ENCODE data around the gene VPS72. TPM values are rescaled to one million over a fixed set of nuclear protein-coding genes. Genes with fewer than 3 reads are reported as not detected.

The VPS72 gene
- total and polyA plus RNA-seq, 2 of the 13 experiments (the other 11 are each of a cell fraction or from before 2014, with no cell fraction given) = 33.7 to 34.5 TPM

GRCh38 chr1:151165738-151166504 lies 24.1 kb downstream of the VPS72 start, which contains the start of the genes LYSMD1 and SCNM1 (continued):
- no peak for TF ChIP-seq ETS1 (CRISPR knock-in tag; IDR thresholded peaks at IDR 0.05)
- peak; percentile 82; the same call in 1 of the 2 replicates for TF ChIP-seq ZFP1 (CRISPR knock-in tag; IDR thresholded peaks at IDR 0.05)
- TF ChIP-seq JUND (CRISPR knock-in tag; IDR thresholded peaks at IDR 0.05) = no peak
- peak; percentile 99 for TF ChIP-seq ZFY (CRISPR knock-in tag; IDR thresholded peaks at IDR 0.05)
- TF ChIP-seq CAMTA2 (CRISPR knock-in tag; IDR thresholded peaks at IDR 0.05; ENCODE audit: borderline replicate concordance) = no peak
- TF ChIP-seq ZNF850 (CRISPR knock-in tag; conservative IDR thresholded peaks at IDR 0.05) = no peak
- TF ChIP-seq HBP1 (CRISPR knock-in tag; IDR thresholded peaks at IDR 0.05; ENCODE audit: low read depth) = peak; percentile 12; the same call in 1 of the 2 replicates
- TF ChIP-seq ZNF788 (CRISPR knock-in tag; IDR thresholded peaks at IDR 0.05; ENCODE audit: borderline replicate concordance) = peak; percentile 86
- TF ChIP-seq ZNF232 (CRISPR knock-in tag; IDR thresholded peaks at IDR 0.05; ENCODE audit: borderline replicate concordance) = 0 out of 2 replicates have a peak, but pooled peaks have one; percentile 41
- TF ChIP-seq TBX3 (IDR thresholded peaks at IDR 0.05; ENCODE audit: borderline replicate concordance) = 0 out of 2 replicates have a peak, but pooled peaks have one; percentile 16
- no peak; the same call in 1 of the 2 replicates for TF ChIP-seq ZNF180 (CRISPR knock-in tag; IDR thresholded peaks at IDR 0.05; ENCODE audit: borderline replicate concordance, low read depth)
- TF ChIP-seq PPARG (CRISPR knock-in tag; conservative IDR thresholded peaks at IDR 0.05) = peak; percentile 53; the same call in 1 of the 2 replicates
- TF ChIP-seq ETV6 (CRISPR knock-in tag; conservative IDR thresholded peaks at IDR 0.05) = no peak; the same call in 1 of the 2 replicates
- TF ChIP-seq HNRNPUL1 (IDR thresholded peaks at IDR 0.05; ENCODE audit: low read depth, low read length) = no peak
- 0 out of 2 replicates have a peak, but pooled peaks have one; percentile 57 for TF ChIP-seq ZNF549 (CRISPR knock-in tag; IDR thresholded peaks at IDR 0.05)
- 0 out of 2 replicates have a peak, but pooled peaks have one; percentile 48 for TF ChIP-seq ZNF674 (CRISPR knock-in tag; IDR thresholded peaks at IDR 0.05; ENCODE audit: low read depth)
- TF ChIP-seq ARID5B (CRISPR knock-in tag; IDR thresholded peaks at IDR 0.05) = peak; percentile 46; the same call in 1 of the 2 replicates
- TF ChIP-seq ZNF616 (CRISPR knock-in tag; IDR thresholded peaks at IDR 0.05; ENCODE audit: low read depth) = 0 out of 2 replicates have a peak, but pooled peaks have one; percentile 36
- TF ChIP-seq U2AF2 (IDR thresholded peaks at IDR 0.05; ENCODE audit: low read depth, low read length) = no peak
- TF ChIP-seq NCOR1 (IDR thresholded peaks at IDR 0.05; ENCODE audit: borderline replicate concordance, low read length) = no peak; the same call in 1 of the 2 replicates
- TF ChIP-seq TRIM24 (CRISPR knock-in tag; IDR thresholded peaks at IDR 0.05) = no peak

Measured in HepG2 (cell line).